ENCODE data around the gene CDC42BPA.

DNA sequence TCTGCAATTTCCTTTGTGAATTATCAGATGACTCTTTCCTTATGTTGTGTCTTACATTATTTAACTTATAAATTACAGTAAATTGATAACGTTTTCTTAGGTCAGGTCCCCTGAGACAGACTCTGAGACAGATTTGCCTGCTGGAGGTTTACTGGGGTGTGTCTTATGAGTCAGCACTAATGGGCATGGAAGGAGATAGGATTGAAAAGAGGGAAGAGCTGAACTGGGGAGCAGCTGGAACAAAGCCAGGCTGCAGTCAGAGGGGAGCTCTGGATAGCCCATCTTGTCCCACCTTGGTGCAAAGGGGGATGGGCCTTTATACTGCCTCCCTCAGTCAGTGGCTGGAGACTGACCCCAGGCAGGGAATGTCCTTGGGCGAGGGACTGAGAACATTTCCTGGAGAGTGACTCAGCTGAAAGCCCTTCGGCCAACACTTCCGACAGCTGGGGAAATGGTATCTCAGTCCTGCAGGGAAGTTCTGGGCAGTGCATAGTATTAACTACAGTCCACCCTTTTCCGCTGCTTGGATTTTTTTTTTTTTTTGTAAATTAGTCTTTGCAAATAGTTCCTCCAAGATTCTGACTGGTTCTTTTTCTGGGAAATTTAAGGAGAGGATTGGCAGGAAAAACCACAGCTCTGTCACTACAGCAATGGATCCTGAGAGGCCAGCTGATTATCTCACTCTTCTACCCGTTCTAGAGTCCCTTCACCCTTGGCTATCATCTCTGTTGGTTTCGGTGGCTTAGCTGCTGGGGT is 39.1 kb upstream of the CDC42BPA start:
- TF ChIP-seq BACH2 (CRISPR knock-in tag; IDR thresholded peaks at IDR 0.05; ENCODE audit: borderline replicate concordance) (no peak), GLIS3 (CRISPR knock-in tag; IDR thresholded peaks at IDR 0.05) (no peak), ZFP3 (CRISPR knock-in tag; IDR thresholded peaks at IDR 0.05) (no peak), ZFP30 (CRISPR knock-in tag; IDR thresholded peaks at IDR 0.05) (no peak)
